Measurements from ENCODE around the gene LPCAT1.

The LPCAT1 gene

GRCh38 chr5:1497242-1497777 lies 26.4 kb downstream of the LPCAT1 start:
- H2AFZ ChIP-seq (ENCODE audit: low read depth) = no peak overlapping the region
- no peaks in the 10 kb centered on the region for H4K20me1 ChIP-seq (ENCODE audit: insufficient read depth)
- peak overlapping the region; percentile 96 for H3K27ac ChIP-seq
- peak overlapping the region; percentile 72; the same call in 1 of the 2 replicates for H3K9ac ChIP-seq
- peak overlapping the region; percentile 91 for H3K4me2 ChIP-seq
- H3K27me3 ChIP-seq (ENCODE audit: insufficient read depth, low read depth) = no peaks in the 10 kb centered on the region
- peaks cover 3% of the 10 kb centered on the region; the same call in 1 of the 2 replicates for H3K36me3 ChIP-seq (ENCODE audit: insufficient read depth)
- H3K4me1 ChIP-seq (ENCODE audit: low read depth, poor library complexity, severe bottlenecking) = peaks cover 74% of the 10 kb centered on the region
- TF ChIP-seq CTCF (conservative IDR thresholded peaks at IDR 0.05; ENCODE audit: low read depth, low read length) = no peak
- H3K4me3 ChIP-seq (IDR thresholded peaks at IDR 0.05; ENCODE audit: insufficient read depth, low read depth, low read length) = no peak overlapping the region
- H3K79me2 ChIP-seq (ENCODE audit: insufficient read depth, low read depth) = peaks cover 45% of the 10 kb centered on the region

- H3K27ac ChIP-seq = peak overlapping the region; percentile 96; the same call in 1 of the 2 replicates
- TF ChIP-seq CTCF (conservative IDR thresholded peaks at IDR 0.05; ENCODE audit: low read depth, low read length) = no peak
Measured at GRCh38 chr5:1495525-1495897, 28.2 kb downstream of the LPCAT1 start.

GRCh38 chr5:1494780-1495524 lies 28.8 kb downstream of the LPCAT1 start:
- H4K20me1 ChIP-seq (ENCODE audit: insufficient read depth) = no peaks in the 10 kb centered on the region
- H3K27me3 ChIP-seq (ENCODE audit: insufficient read depth, low read depth) = no peaks in the 10 kb centered on the region
- no peak overlapping the region for H3K27ac ChIP-seq
- no peak for TF ChIP-seq CTCF (conservative IDR thresholded peaks at IDR 0.05; ENCODE audit: low read depth, low read length)
- H3K4me2 ChIP-seq = no peak overlapping the region; the same call in 1 of the 2 replicates
- peaks cover 3% of the 10 kb centered on the region; the same call in 1 of the 2 replicates for H3K36me3 ChIP-seq (ENCODE audit: insufficient read depth)
- no peak overlapping the region for H2AFZ ChIP-seq (ENCODE audit: low read depth)
- peaks cover 30% of the 10 kb centered on the region for H3K79me2 ChIP-seq (ENCODE audit: insufficient read depth, low read depth)
- peaks cover 57% of the 10 kb centered on the region for H3K4me1 ChIP-seq (ENCODE audit: low read depth, poor library complexity, severe bottlenecking)
- H3K9ac ChIP-seq = no peak overlapping the region
- H3K4me3 ChIP-seq (IDR thresholded peaks at IDR 0.05; ENCODE audit: insufficient read depth, low read depth, low read length) = no peak overlapping the region

More at GRCh38 chr5:1495525-1495897, 28.2 kb downstream of the LPCAT1 start:
- peaks cover 3% of the 10 kb centered on the region; the same call in 1 of the 2 replicates for H3K36me3 ChIP-seq (ENCODE audit: insufficient read depth)
- H3K27me3 ChIP-seq (ENCODE audit: insufficient read depth, low read depth) = no peaks in the 10 kb centered on the region
- no peak overlapping the region for H3K4me3 ChIP-seq (IDR thresholded peaks at IDR 0.05; ENCODE audit: insufficient read depth, low read depth, low read length)
- H3K9ac ChIP-seq = no peak overlapping the region; the same call in 1 of the 2 replicates
- H3K4me2 ChIP-seq = peak overlapping the region; percentile 91; the same call in 1 of the 2 replicates
- H4K20me1 ChIP-seq (ENCODE audit: insufficient read depth) = no peaks in the 10 kb centered on the region
- H3K4me1 ChIP-seq (ENCODE audit: low read depth, poor library complexity, severe bottlenecking) = peaks cover 57% of the 10 kb centered on the region
- peaks cover 30% of the 10 kb centered on the region for H3K79me2 ChIP-seq (ENCODE audit: insufficient read depth, low read depth)
- no peak overlapping the region for H2AFZ ChIP-seq (ENCODE audit: low read depth)

GRCh38 chr5:1493941-1494340 lies 29.8 kb downstream of the LPCAT1 start:
- no peak overlapping the region for H3K4me2 ChIP-seq
- H3K79me2 ChIP-seq (ENCODE audit: insufficient read depth, low read depth) = peaks cover 30% of the 10 kb centered on the region
- H2AFZ ChIP-seq (ENCODE audit: low read depth) = no peak overlapping the region
- H3K36me3 ChIP-seq (ENCODE audit: insufficient read depth) = peaks cover 3% of the 10 kb centered on the region; the same call in 1 of the 2 replicates
- H3K27ac ChIP-seq = no peak overlapping the region
- H3K4me3 ChIP-seq (IDR thresholded peaks at IDR 0.05; ENCODE audit: insufficient read depth, low read depth, low read length) = no peak overlapping the region
- H3K4me1 ChIP-seq (ENCODE audit: low read depth, poor library complexity, severe bottlenecking) = peaks cover 57% of the 10 kb centered on the region
- no peaks in the 10 kb centered on the region for H3K27me3 ChIP-seq (ENCODE audit: insufficient read depth, low read depth)
- H3K9ac ChIP-seq = no peak overlapping the region
- no peaks in the 10 kb centered on the region for H4K20me1 ChIP-seq (ENCODE audit: insufficient read depth)
- TF ChIP-seq CTCF (conservative IDR thresholded peaks at IDR 0.05; ENCODE audit: low read depth, low read length) = no peak

All from KMS-11 (cell line).